Femur (tissue), 1 donor: ENCODE data around the gene MSMB.

Experiments used
- DNase-seq: peaks from one replicate; pipeline ENCODE4 v3.0.0-alpha.2; 2017

The MSMB gene

GRCh38 chr10:46031648-46032532 is 14.2 kb downstream of the MSMB start:
- no peak for DNase-seq

- DNase-seq, result peak; percentile 98
Measured at GRCh38 chr10:46030091-46030937, 15.8 kb downstream of the MSMB start, which contains the start of gene NCOA4. NCOA4 (minus strand) TSS chr10:46030623; CDS start chr10:46016680, 13,943 bp downstream.

- no peak for DNase-seq
Measured at GRCh38 chr10:46029461-46030030, 16.5 kb downstream of the MSMB start.

- no peak for DNase-seq
Measured at GRCh38 chr10:46028584-46029460, 17.2 kb downstream of the MSMB start.

GRCh38 chr10:46026106-46026505 is 20.0 kb downstream of the MSMB start:
- no peak for DNase-seq

GRCh38 chr10:46025406-46025805 is 20.7 kb downstream of the MSMB start:
- no peak for DNase-seq

GRCh38 chr10:46024948-46025347 is 21.1 kb downstream of the MSMB start:
- no peak for DNase-seq

- peak; percentile 92 for DNase-seq
Measured at GRCh38 chr10:46022978-46023702, 22.9 kb downstream of the MSMB start.

- DNase-seq, result no peak
Measured at GRCh38 chr10:46020344-46020657, 25.8 kb downstream of the MSMB start.

GRCh38 chr10:46019569-46020343 is 26.3 kb downstream of the MSMB start:
- DNase-seq, result no peak

- no peak for DNase-seq
Measured at GRCh38 chr10:46019177-46019528, 26.9 kb downstream of the MSMB start.

GRCh38 chr10:46018453-46019176 is 27.5 kb downstream of the MSMB start:
- no peak for DNase-seq

- no peak for DNase-seq
Measured at GRCh38 chr10:46017733-46018132, 28.3 kb downstream of the MSMB start.

- no peak for DNase-seq
Measured at GRCh38 chr10:46016811-46017210, 29.3 kb downstream of the MSMB start.

GRCh38 chr10:46016190-46016589 is 29.9 kb downstream of the MSMB start:
- no peak for DNase-seq

GRCh38 chr10:46014683-46015405 is 31.2 kb downstream of the MSMB start:
- DNase-seq, result no peak

GRCh38 chr10:46014206-46014605 is 31.9 kb downstream of the MSMB start:
- DNase-seq, result no peak

GRCh38 chr10:46012746-46013145 is 33.3 kb downstream of the MSMB start:
- DNase-seq, result no peak

GRCh38 chr10:46006219-46006618 is 39.9 kb downstream of the MSMB start:
- no peak for DNase-seq

- DNase-seq, result no peak
Measured at GRCh38 chr10:46005383-46005782, 40.7 kb downstream of the MSMB start.
